Forelimb muscle (tissue), 1 donor: ENCODE measurements around the gene PARL. TPM values are rescaled to one million over a fixed set of nuclear protein-coding genes. Genes with fewer than 3 reads are reported as not detected.

Experiments
- DNase-seq: peaks from one replicate; pipeline ENCODE4 v3.0.0-alpha.2; 2013; ENCODE audit warnings: low read depth
- polyA plus RNA-seq: library from polyadenylated mRNA; unstranded; fragments of 120-200 nt; gene quantifications from one replicate; pipeline ENCODE4 v1.2.1, GENCODE V29; 2013; ENCODE audit not compliant: insufficient read length

PARL gene
- polyA plus RNA-seq, 1 donor, result 32.7 TPM

GRCh38 chr3:183854318-183855035 is 30.2 kb downstream of the PARL start:
- DNase-seq, result no peak

GRCh38 chr3:183845608-183846288 is 38.9 kb downstream of the PARL start:
- DNase-seq, result no peak

- DNase-seq, result no peak
Measured at GRCh38 chr3:183845090-183845489, 39.6 kb downstream of the PARL start.

GRCh38 chr3:183844606-183845005 is 40.1 kb downstream of the PARL start:
- no peak for DNase-seq

GRCh38 chr3:183839751-183840150 is 44.9 kb downstream of the PARL start:
- no peak for DNase-seq

GRCh38 chr3:183837894-183838293 is 46.8 kb downstream of the PARL start:
- DNase-seq, result no peak

GRCh38 chr3:183837390-183837789 is 47.3 kb downstream of the PARL start:
- no peak for DNase-seq

- no peak for DNase-seq
Measured at GRCh38 chr3:183833516-183833915, 51.2 kb downstream of the PARL start.

- no peak for DNase-seq
Measured at GRCh38 chr3:183830187-183830586, 54.5 kb downstream of the PARL start.

- DNase-seq, result no peak
Measured at GRCh38 chr3:183829466-183829865, 55.2 kb downstream of the PARL start.

- no peak for DNase-seq
Measured at GRCh38 chr3:183828538-183828870, 56.2 kb downstream of the PARL start.

- no peak for DNase-seq
Measured at GRCh38 chr3:183827809-183828537, 56.7 kb downstream of the PARL start.

GRCh38 chr3:183826448-183827250 is 58.0 kb downstream of the PARL start:
- no peak for DNase-seq

GRCh38 chr3:183825456-183826161 is 59.1 kb downstream of the PARL start, which contains the start of gene MAP6D1:
Gene MAP6D1, minus strand, starts transcription at chr3:183825577. Its CDS starts 30 bp downstream, at chr3:183825547.
- no peak for DNase-seq

- DNase-seq, result no peak
Measured at GRCh38 chr3:183824761-183825455, 59.8 kb downstream of the PARL start.

- DNase-seq, result no peak
Measured at GRCh38 chr3:183823963-183824362, 60.7 kb downstream of the PARL start.

- DNase-seq, result no peak
Measured at GRCh38 chr3:183822631-183823030, 62.0 kb downstream of the PARL start.

- DNase-seq, result no peak
Measured at GRCh38 chr3:183819831-183820230, 64.8 kb downstream of the PARL start.

- no peak for DNase-seq
Measured at GRCh38 chr3:183818706-183819624, 65.7 kb downstream of the PARL start.
